Activated T-cell treated with anti-CD3 and anti-CD28 coated beads for 48 hours (primary cell): ENCODE data around the gene WDR88.
"Not testable (repeated sequence)": the region's sequence is repeated elsewhere in the genome, so short reads cannot be mapped to it uniquely, and the experiment has no call there.

Experiments
- DNase-seq: peaks from one replicate; pipeline ENCODE4 v3.0.0-alpha.2; 2020; ENCODE audit warnings: low read depth

Gene WDR88

GRCh38 chr19:33197591-33198000 is 65.7 kb downstream of the WDR88 start:
- DNase-seq, result no peak

GRCh38 chr19:33198169-33198568 is 66.3 kb downstream of the WDR88 start:
- no peak for DNase-seq

- no peak for DNase-seq
Measured at GRCh38 chr19:33199441-33200265, 67.7 kb downstream of the WDR88 start.

- DNase-seq, result no peak
Measured at GRCh38 chr19:33201473-33201872, 69.6 kb downstream of the WDR88 start.

GRCh38 chr19:33201886-33202545 is 70.1 kb downstream of the WDR88 start:
- DNase-seq, result no peak

- DNase-seq, result no peak
Measured at GRCh38 chr19:33202546-33203507, 70.9 kb downstream of the WDR88 start.

GRCh38 chr19:33203529-33203928 is 71.6 kb downstream of the WDR88 start:
- DNase-seq, result no peak

GRCh38 chr19:33204136-33204973 is 72.4 kb downstream of the WDR88 start:
- DNase-seq, result no peak

GRCh38 chr19:33205110-33205509 is 73.2 kb downstream of the WDR88 start:
- DNase-seq, result no peak

- no peak for DNase-seq
Measured at GRCh38 chr19:33205531-33206260, 73.8 kb downstream of the WDR88 start.

GRCh38 chr19:33206261-33207039 is 74.5 kb downstream of the WDR88 start:
- DNase-seq, result no peak

GRCh38 chr19:33207040-33207620 is 75.2 kb downstream of the WDR88 start:
- DNase-seq, result no peak

- DNase-seq, result no peak
Measured at GRCh38 chr19:33207903-33208302, 76.0 kb downstream of the WDR88 start.

GRCh38 chr19:33208371-33208895 is 76.5 kb downstream of the WDR88 start:
- DNase-seq, result no peak

GRCh38 chr19:33208904-33209849 is 77.3 kb downstream of the WDR88 start:
- no peak for DNase-seq

GRCh38 chr19:33209850-33210230 is 77.9 kb downstream of the WDR88 start:
- not testable (repeated sequence) for DNase-seq

- DNase-seq, result no peak
Measured at GRCh38 chr19:33210266-33210940, 78.5 kb downstream of the WDR88 start.
